CD4-positive, CD25-positive, alpha-beta regulatory T cell (primary cell): ENCODE data around the gene EYA2. TPM values are rescaled to one million over a fixed set of nuclear protein-coding genes. Genes with fewer than 3 reads are reported as not detected.

Experiments used
- ATAC-seq, 2 donors: fragments of 150-1000 bp; cut with Tn5 transposase; one replicate each; pipeline ENCODE4 v1.10.0; 2021; ENCODE audit warnings: low read depth in 2 of 2, moderate number of reproducible peaks in 2 of 2, moderate library complexity in 1 of 2
- DNase-seq, 3 donors: peaks; one replicate each; pipeline versions ENCODE4 v3.0.0 to v3.0.0-alpha.2; 2012 to 2022; ENCODE audit warnings: mixed read lengths in 1 of 3
- H3K27ac ChIP-seq: one replicate; pipeline ENCODE4 v1.7.0; 2013; ENCODE audit warnings: mild to moderate bottlenecking, low read length; ENCODE audit not compliant: insufficient read depth, poor library complexity, severe bottlenecking
- H3K27me3 ChIP-seq: one replicate; pipeline ENCODE4 v1.7.0; 2013; ENCODE audit warnings: low read length; ENCODE audit not compliant: control insufficient read depth, insufficient read depth
- H3K36me3 ChIP-seq: one replicate; pipeline ENCODE4 v1.7.0; 2013; ENCODE audit warnings: mild to moderate bottlenecking, low read length, moderate library complexity; ENCODE audit not compliant: control insufficient read depth, insufficient read depth
- H3K4me1 ChIP-seq: 2 replicates; pipeline ENCODE4 v1.7.0; 2013; ENCODE audit warnings: mild to moderate bottlenecking, low read length; ENCODE audit not compliant: insufficient read depth, control insufficient read depth, poor library complexity, severe bottlenecking
- H3K4me3 ChIP-seq: one replicate; pipeline ENCODE4 v1.7.0; 2013; ENCODE audit warnings: low read depth, mild to moderate bottlenecking, low read length, moderate library complexity
- H3K9me3 ChIP-seq, 2 experiments: 1 replicate in 1 of 2; 2 replicates in 1 of 2; pipeline ENCODE4 v1.7.0; 2013; ENCODE audit warnings: low read length in 2 of 2, mild to moderate bottlenecking in 1 of 2, moderate library complexity in 1 of 2; ENCODE audit not compliant: control insufficient read depth in 2 of 2
- H3K27ac Mint-ChIP-seq, 3 donors: one replicate each; pipeline ENCODE4 v1.8.0; 2020 to 2022; ENCODE audit warnings: mild to moderate bottlenecking in 3 of 3, mixed read lengths in 3 of 3, moderate library complexity in 2 of 3
- H3K27me3 Mint-ChIP-seq: one replicate; pipeline ENCODE4 v1.8.0; 2022; ENCODE audit warnings: mild to moderate bottlenecking, mixed read lengths
- H3K36me3 Mint-ChIP-seq: one replicate; pipeline ENCODE4 v1.8.0; 2020; ENCODE audit warnings: mixed read lengths
- H3K4me1 Mint-ChIP-seq, 4 donors: one replicate each; pipeline ENCODE4 v1.8.0; 2020 to 2022; ENCODE audit warnings: mixed read lengths in 4 of 4, mild to moderate bottlenecking in 1 of 4
- H3K4me3 Mint-ChIP-seq, 4 donors: one replicate each; pipeline ENCODE4 v1.8.0; 2020 to 2022; ENCODE audit warnings: mild to moderate bottlenecking in 4 of 4, mixed read lengths in 4 of 4, moderate library complexity in 3 of 4
- H3K9me3 Mint-ChIP-seq, 7 donors: one replicate each; pipeline ENCODE4 v1.8.0; 2020 to 2022; ENCODE audit warnings: mixed read lengths in 7 of 7, mild to moderate bottlenecking in 3 of 7, moderate library complexity in 2 of 7
- polyA plus RNA-seq, 4 donors: library from polyadenylated mRNA; unstranded; fragments of 300-500 nt; fragmentation: Illumina TruSeq; gene quantifications; one replicate each; pipeline ENCODE4 v1.2.3, GENCODE V29; 2021
- total RNA-seq: library from RNA; stranded (reverse); gene quantifications from one replicate; pipeline ENCODE4 v1.2.3, GENCODE V29; 2022

EYA2 gene
- total and polyA plus RNA-seq, 5 donors from 2014 or later: not detected

DNA sequence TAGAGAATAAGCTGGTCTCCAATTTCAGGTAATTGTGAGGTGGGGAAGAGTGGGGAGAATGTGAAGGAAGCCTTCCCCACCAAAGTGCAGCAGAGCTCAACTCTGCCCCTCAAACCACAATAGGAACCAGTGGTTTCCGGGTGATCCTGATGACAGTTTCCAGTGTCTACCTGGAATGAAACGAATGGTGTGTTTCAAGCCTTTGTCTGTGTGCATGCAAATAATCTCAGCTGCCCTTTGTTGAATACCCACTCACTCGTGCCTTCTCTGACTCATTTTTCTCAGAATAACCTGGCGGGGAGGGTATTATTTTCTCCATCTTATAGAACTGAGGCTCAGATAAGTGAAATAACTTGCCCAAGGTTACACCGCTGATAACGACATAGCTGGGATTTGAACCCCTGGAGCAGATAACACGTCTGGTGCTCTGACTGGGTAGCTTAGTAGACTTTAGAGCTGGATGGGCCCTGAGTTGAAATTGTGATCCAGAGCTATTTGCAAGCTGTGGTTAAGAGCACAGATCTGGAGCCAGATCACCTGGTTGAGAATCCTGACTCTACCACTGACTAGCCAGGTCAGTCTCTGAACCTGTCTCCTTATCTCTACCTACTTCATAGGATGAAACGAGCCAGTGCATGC lies 85.1 kb downstream of the EYA2 start:
- Mint-ChIP-seq H3K27ac (no peak overlapping the region), H3K4me3 (no peak overlapping the region), H3K4me1 (peaks cover 0 to 7% (median 0%) of the 10 kb centered on the region in 4 donors), H3K27me3 (peaks cover 43% of the 10 kb centered on the region), H3K36me3 (no peaks in the 10 kb centered on the region), H3K9me3 (peaks cover 0 to 16% (median 10%) of the 10 kb centered on the region in 7 donors)
- no peaks in the 10 kb centered on the region for H3K36me3 ChIP-seq
- H3K27ac ChIP-seq: no peak overlapping the region
- peaks cover 3 to 12% of the 10 kb centered on the region in 2 experiments for H3K9me3 ChIP-seq
- H3K27me3 ChIP-seq: peaks cover 6% of the 10 kb centered on the region
- no peaks in the 10 kb centered on the region for H3K4me1 ChIP-seq
- ATAC-seq (peak in 1 of 2 donors; percentile 44), DNase-seq (peak in 1 of 3 donors; percentile 86)
- H3K4me3 ChIP-seq: no peak overlapping the region

DNA sequence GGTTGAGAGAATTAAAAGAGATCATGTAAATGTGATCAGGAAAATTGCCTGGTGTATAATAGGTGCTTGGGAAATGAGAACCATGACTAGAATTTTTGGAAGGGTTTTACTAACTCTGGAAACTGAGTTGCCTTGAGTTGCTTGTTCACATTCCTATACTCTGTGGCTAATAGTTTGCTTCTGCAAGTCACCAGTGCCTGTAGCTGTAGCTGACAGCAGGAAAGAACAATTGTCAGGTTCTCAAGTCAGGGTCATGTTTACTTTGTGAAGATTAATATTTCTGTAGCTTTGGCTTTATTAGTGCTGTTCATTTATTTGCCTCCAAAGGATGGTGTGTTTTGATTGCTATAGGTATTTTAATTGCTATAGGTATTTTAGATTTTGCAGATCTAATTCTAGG lies 86.5 kb downstream of the EYA2 start:
- no peaks in the 10 kb centered on the region for H3K4me1 ChIP-seq
- ATAC-seq: no peak
- H3K27me3 Mint-ChIP-seq: peaks cover 44% of the 10 kb centered on the region
- H3K36me3 ChIP-seq: no peaks in the 10 kb centered on the region
- no peaks in the 10 kb centered on the region for H3K36me3 Mint-ChIP-seq
- H3K9me3 ChIP-seq: peaks cover 3 to 12% of the 10 kb centered on the region in 2 experiments
- H3K4me3 Mint-ChIP-seq: no peak overlapping the region
- H3K4me1 Mint-ChIP-seq: peaks cover 0 to 7% (median 0%) of the 10 kb centered on the region in 4 donors
- H3K4me3 ChIP-seq: no peak overlapping the region
- peaks cover 0 to 16% (median 10%) of the 10 kb centered on the region in 7 donors for H3K9me3 Mint-ChIP-seq
- H3K27me3 ChIP-seq: peaks cover 6% of the 10 kb centered on the region
- no peak for DNase-seq
- no peak overlapping the region for H3K27ac ChIP-seq
- no peak overlapping the region for H3K27ac Mint-ChIP-seq

DNA sequence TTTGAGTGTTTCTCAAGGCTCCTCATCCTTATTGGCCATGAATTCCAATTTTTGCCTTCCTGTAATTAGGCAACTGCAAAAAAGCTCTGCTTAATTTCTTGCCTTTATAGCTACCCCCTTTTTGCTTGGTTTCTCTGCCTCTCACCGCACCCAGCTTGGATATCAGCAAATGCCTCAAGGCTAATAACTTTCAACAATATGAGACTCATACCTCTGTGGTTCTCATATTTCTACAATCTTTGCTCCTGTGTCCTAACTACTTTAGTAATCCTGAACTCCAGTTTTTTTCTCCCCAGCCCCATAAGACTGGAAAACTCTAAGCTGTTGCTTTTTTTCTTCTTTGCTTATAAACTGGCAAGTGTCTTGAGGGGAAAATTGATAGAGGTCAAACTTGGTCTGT lies 88.8 kb downstream of the EYA2 start:
- H3K36me3 ChIP-seq: no peaks in the 10 kb centered on the region
- H3K9me3 ChIP-seq: peaks cover 3 to 12% of the 10 kb centered on the region in 2 experiments
- no peaks in the 10 kb centered on the region for H3K36me3 Mint-ChIP-seq
- no peak overlapping the region for H3K4me3 Mint-ChIP-seq
- H3K27me3 ChIP-seq: peaks cover 8% of the 10 kb centered on the region
- H3K4me3 ChIP-seq: no peak overlapping the region
- no peaks in the 10 kb centered on the region for H3K4me1 ChIP-seq
- no peak for DNase-seq
- no peak for ATAC-seq
- peaks cover 36% of the 10 kb centered on the region for H3K27me3 Mint-ChIP-seq
- H3K9me3 Mint-ChIP-seq: peaks cover 0 to 16% (median 10%) of the 10 kb centered on the region in 7 donors
- H3K27ac ChIP-seq: no peak overlapping the region
- no peak overlapping the region for H3K27ac Mint-ChIP-seq
- peaks cover 0 to 4% (median 0%) of the 10 kb centered on the region in 4 donors for H3K4me1 Mint-ChIP-seq

DNA sequence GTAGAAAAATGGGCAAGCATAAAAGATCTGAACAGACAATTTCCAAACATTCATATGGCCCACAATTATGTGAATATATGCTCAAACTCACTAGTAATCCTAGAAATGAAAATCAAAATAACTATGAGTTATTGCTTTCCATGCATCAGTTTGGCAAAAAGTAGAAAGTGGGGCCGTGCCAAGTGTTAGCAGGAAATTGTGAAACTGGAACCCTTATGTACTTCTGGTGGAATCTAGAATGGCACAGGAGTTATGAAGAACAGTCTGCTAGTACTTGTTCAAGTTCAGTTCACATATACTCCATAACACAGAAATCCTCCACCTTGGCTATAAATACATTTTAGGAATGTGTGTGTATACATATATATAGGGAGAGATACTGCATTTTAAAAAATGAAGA lies 89.8 kb downstream of the EYA2 start:
- Histone ChIP-seq H3K4me1 (no peaks in the 10 kb centered on the region), H3K4me3 (no peak overlapping the region), H3K9me3 (peaks cover 3 to 12% of the 10 kb centered on the region in 2 experiments), H3K36me3 (no peaks in the 10 kb centered on the region), H3K27me3 (peaks cover 8% of the 10 kb centered on the region), H3K27ac (no peak overlapping the region)
- DNase-seq (no peak), ATAC-seq (no peak)
- peaks cover 34% of the 10 kb centered on the region for H3K27me3 Mint-ChIP-seq
- H3K36me3 Mint-ChIP-seq: no peaks in the 10 kb centered on the region
- H3K9me3 Mint-ChIP-seq: peaks cover 0 to 16% (median 10%) of the 10 kb centered on the region in 7 donors
- no peak overlapping the region for H3K27ac Mint-ChIP-seq
- H3K4me1 Mint-ChIP-seq: peaks cover 0 to 3% (median 0%) of the 10 kb centered on the region in 4 donors
- H3K4me3 Mint-ChIP-seq: no peak overlapping the region

DNA sequence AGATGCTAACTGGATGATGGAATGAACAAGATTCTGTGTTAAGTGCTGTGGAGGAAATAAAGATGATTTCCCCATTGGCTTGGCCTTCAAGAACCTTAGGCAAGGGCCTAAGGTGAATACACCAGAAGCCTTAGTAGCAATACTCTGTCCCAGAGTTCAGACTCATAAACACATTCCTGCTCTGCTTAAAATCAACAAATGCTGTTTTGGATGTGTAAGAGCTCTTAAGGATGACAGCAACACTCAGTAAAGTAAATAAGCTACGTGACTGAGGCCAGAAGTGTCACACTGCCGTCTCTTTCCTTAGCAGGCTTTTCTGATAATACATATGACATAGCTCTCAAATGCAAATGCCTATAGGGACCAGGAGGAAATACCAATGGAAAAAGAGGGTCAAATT lies 90.6 kb downstream of the EYA2 start:
- H3K27ac Mint-ChIP-seq: no peak overlapping the region
- peaks cover 8% of the 10 kb centered on the region for H3K27me3 ChIP-seq
- peaks cover 3 to 12% of the 10 kb centered on the region in 2 experiments for H3K9me3 ChIP-seq
- H3K27ac ChIP-seq: no peak overlapping the region
- no peaks in the 10 kb centered on the region for H3K36me3 ChIP-seq
- H3K27me3 Mint-ChIP-seq: peaks cover 26% of the 10 kb centered on the region
- H3K4me1 Mint-ChIP-seq: peaks cover 0 to 4% (median 2%) of the 10 kb centered on the region in 4 donors
- H3K36me3 Mint-ChIP-seq: no peaks in the 10 kb centered on the region
- peaks cover 2% of the 10 kb centered on the region for H3K4me1 ChIP-seq
- ATAC-seq (no peak), DNase-seq (no peak)
- H3K4me3 ChIP-seq: no peak overlapping the region
- peaks cover 0 to 16% (median 10%) of the 10 kb centered on the region in 7 donors for H3K9me3 Mint-ChIP-seq
- no peak overlapping the region for H3K4me3 Mint-ChIP-seq

DNA sequence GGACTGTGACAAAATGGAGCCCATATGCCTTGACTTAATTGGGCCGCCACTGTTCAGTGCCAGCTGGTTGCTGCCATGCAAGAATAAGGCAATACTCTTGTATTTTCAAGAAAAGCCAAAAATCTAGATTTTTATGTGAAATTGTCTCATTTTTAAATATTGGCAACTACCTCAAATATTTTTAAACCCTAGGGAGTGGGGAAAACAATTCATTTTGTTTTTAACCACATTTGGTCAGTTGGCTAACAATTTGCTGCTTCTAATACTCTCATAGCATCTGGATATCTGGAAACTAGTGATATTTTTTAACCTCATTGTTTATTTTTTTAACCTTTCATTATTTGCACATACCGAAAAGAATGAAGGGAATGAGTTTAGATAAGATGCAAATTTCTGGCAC lies 91.0 kb downstream of the EYA2 start:
- Mint-ChIP-seq H3K4me1 (peaks cover 0 to 8% (median 4%) of the 10 kb centered on the region in 4 donors), H3K27me3 (peaks cover 23% of the 10 kb centered on the region)

DNA sequence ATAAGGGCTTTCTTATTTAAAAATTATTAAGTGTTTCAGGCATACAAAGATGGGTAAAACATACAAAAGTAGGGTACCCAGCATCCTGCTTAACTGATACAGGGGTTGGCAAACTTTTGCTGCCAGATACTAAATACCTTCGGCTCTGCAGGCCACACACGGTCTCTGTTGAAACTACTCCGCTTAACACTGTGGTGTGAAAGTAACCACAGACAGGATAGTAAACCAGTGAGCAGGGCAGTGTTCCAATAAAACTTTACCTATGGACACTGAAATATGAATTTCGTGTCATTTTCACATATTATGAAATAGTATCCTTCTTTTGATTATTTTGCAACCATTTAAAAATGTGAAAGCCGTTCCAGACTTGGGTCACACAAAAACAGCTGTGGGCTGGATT lies 92.4 kb downstream of the EYA2 start:
- Mint-ChIP-seq H3K27me3 (peaks cover 20% of the 10 kb centered on the region), H3K9me3 (peaks cover 0 to 15% (median 10%) of the 10 kb centered on the region in 7 donors), H3K27ac (no peak overlapping the region), H3K4me3 (no peak overlapping the region), H3K4me1 (peaks cover 3 to 8% (median 5%) of the 10 kb centered on the region in 4 donors), H3K36me3 (no peaks in the 10 kb centered on the region)
- Histone ChIP-seq H3K27ac (no peak overlapping the region), H3K4me1 (peaks cover 4% of the 10 kb centered on the region), H3K27me3 (peaks cover 4% of the 10 kb centered on the region), H3K4me3 (no peak overlapping the region), H3K9me3 (peaks cover 3 to 12% of the 10 kb centered on the region in 2 experiments), H3K36me3 (no peaks in the 10 kb centered on the region)
- DNase-seq: no peak
- no peak for ATAC-seq

More for the DNA sequence above, 91.0 kb downstream of the EYA2 start:
- Histone ChIP-seq H3K9me3 (peaks cover 3 to 12% of the 10 kb centered on the region in 2 experiments), H3K4me1 (peaks cover 4% of the 10 kb centered on the region), H3K4me3 (no peak overlapping the region), H3K27me3 (peaks cover 8% of the 10 kb centered on the region), H3K36me3 (no peaks in the 10 kb centered on the region), H3K27ac (no peak overlapping the region)
- Mint-ChIP-seq H3K27ac (no peak overlapping the region), H3K4me3 (no peak overlapping the region), H3K36me3 (no peaks in the 10 kb centered on the region), H3K9me3 (peaks cover 0 to 16% (median 10%) of the 10 kb centered on the region in 7 donors)
- no peak for ATAC-seq
- DNase-seq: no peak
